ENCODE measurements around the gene RNF145. TPM values are rescaled to one million over a fixed set of nuclear protein-coding genes. Genes with fewer than 3 reads are reported as not detected.

RNF145 gene, protein sequence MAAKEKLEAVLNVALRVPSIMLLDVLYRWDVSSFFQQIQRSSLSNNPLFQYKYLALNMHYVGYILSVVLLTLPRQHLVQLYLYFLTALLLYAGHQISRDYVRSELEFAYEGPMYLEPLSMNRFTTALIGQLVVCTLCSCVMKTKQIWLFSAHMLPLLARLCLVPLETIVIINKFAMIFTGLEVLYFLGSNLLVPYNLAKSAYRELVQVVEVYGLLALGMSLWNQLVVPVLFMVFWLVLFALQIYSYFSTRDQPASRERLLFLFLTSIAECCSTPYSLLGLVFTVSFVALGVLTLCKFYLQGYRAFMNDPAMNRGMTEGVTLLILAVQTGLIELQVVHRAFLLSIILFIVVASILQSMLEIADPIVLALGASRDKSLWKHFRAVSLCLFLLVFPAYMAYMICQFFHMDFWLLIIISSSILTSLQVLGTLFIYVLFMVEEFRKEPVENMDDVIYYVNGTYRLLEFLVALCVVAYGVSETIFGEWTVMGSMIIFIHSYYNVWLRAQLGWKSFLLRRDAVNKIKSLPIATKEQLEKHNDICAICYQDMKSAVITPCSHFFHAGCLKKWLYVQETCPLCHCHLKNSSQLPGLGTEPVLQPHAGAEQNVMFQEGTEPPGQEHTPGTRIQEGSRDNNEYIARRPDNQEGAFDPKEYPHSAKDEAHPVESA
- total RNA-seq (10 to 100 TPM; 30.4 to 54.2 (median 39.5) TPM), polyA plus RNA-seq (10 to 100 TPM in 2 of 3 donors, 1 to 10 TPM in 1; 6.5 to 91.0 (median 13.2) TPM)

DNA sequence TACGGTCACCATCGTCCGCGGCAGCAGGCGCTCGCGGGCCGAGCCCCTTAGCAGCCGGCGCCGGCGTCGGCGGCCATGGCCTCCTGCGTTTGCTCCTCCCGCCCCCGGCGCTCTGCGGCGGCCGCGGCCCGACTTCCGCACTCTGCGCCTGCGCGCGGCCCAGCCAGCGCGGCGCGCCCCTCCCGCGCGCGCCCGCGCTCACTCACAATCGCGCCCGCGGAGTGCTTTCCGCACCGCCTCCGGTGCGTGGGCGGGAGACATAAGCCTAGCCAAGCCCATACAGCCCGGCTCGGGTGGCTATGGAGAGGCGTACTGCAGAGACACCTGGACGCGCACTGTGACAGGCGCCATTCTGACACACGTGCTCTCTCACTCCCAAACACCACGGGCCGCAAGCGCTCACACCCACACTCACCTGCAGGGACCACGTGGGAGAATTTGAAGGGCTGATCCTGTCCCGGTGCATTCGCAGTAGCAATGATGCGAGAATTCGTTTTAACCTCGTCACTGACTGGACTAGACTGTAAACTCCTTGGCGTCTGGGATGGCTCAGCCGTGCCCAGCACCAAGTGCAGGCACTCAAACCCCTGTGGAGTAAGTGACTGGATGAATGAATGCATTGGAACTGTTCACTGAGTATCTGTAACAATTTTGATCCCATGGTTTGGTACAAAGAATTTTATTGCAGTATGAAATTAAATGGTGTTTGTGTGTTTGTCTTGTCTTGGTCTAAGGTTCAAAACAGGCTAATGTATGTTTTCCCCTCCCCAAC lies at the start of gene RNF145:
Gene RNF145 (minus strand): TSS at position 116 of the 772 bp plus-strand sequence. CDS start 5,936 bp downstream, outside the sequence.
- WGBS, 2 donors, result 0 to 1% methylated on average over 65 of the region's 65 CpGs
- Histone ChIP-seq H3K27me3 (no peaks in the 10 kb centered on the region), H3K36me3 (no peaks in the 10 kb centered on the region), H3K27ac (peak within 1 kb of the TSS; percentile 95 to 97 (median 96)), H3K4me1 (peaks cover 0 to 38% (median 31%) of the 10 kb centered on the region in 4 donors), H3K9me3 (no peaks in the 10 kb centered on the region), H3K4me3 (peak within 1 kb of the TSS; percentile 85 to 99 (median 89))
- intact Hi-C loops (cut with DNase I), result loop anchor here (1.0 to 5.0 kb wide), 3 partner anchors 53 to 798 kb away; partner anchors contain the start of genes TTC1 and UBLCP1
- DNase-seq, result peak; percentile 92
- no peak for TF ChIP-seq CTCF (IDR thresholded peaks at IDR 0.05)
- TF ChIP-seq POLR2AphosphoS5 (IDR thresholded peaks at IDR 0.05), result peak in 2 of 4 donors; percentile 30 to 79

DNA sequence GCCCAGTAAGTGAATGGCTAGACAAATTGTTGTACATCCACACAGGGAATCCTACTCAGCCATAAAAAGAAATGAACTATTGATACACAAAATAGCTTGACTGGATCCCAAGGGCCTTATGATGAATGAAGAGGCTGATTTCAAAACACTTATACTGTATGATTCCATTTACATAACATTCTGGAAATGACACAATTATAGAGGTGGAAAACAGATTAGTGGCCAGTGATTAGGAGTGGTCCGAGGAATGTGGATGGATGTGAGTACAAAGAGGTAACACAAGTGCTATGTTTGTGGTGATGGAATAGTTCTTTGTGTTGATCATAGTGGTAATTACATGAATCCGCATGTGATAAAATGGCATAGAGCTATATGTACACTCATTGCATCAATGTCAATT lies 49.0 kb upstream of the RNF145 start:
- no peak for DNase-seq
- Histone ChIP-seq H3K27ac (no peak overlapping the region), H3K4me3 (no peak overlapping the region), H3K9me3 (no peaks in the 10 kb centered on the region), H3K4me1 (peaks cover 0 to 7% (median 6%) of the 10 kb centered on the region in 4 donors), H3K36me3 (no peaks in the 10 kb centered on the region), H3K27me3 (peaks cover 0 to 10% (median 0%) of the 10 kb centered on the region in 3 donors)
- 92 to 95% methylated on average over 2 of the region's 2 CpGs for WGBS, 2 donors
- TF ChIP-seq POLR2AphosphoS5 (IDR thresholded peaks at IDR 0.05), result no peak
- TF ChIP-seq EP300 (IDR thresholded peaks at IDR 0.05), result no peak
- no peak for TF ChIP-seq POLR2A (IDR thresholded peaks at IDR 0.05)
- TF ChIP-seq CTCF (IDR thresholded peaks at IDR 0.05), result no peak
- intact Hi-C loops (cut with DNase I), result no loop called here

- Histone ChIP-seq H3K36me3 (no peaks in the 10 kb centered on the region), H3K9me3 (no peaks in the 10 kb centered on the region), H3K4me3 (no peak overlapping the region), H3K27me3 (peaks cover 0 to 10% (median 0%) of the 10 kb centered on the region in 3 donors), H3K4me1 (peaks cover 0 to 7% (median 6%) of the 10 kb centered on the region in 4 donors), H3K27ac (no peak overlapping the region)
- WGBS, 2 donors, result 77 to 84% methylated on average over 6 of the region's 6 CpGs
- no peak for DNase-seq
- TF ChIP-seq EP300 (IDR thresholded peaks at IDR 0.05), result no peak
- peak in 1 of 4 experiments; percentile 14 for TF ChIP-seq CTCF (IDR thresholded peaks at IDR 0.05)
- intact Hi-C loops (cut with DNase I), result no loop called here
Measured at GRCh38 chr5:159257629-159258283, 48.4 kb upstream of the RNF145 start.

GRCh38 chr5:159257007-159257406 lies 47.7 kb upstream of the RNF145 start:
- H3K27me3 ChIP-seq, result peaks cover 0 to 10% (median 0%) of the 10 kb centered on the region in 3 donors
- TF ChIP-seq POLR2A (IDR thresholded peaks at IDR 0.05), result no peak
- TF ChIP-seq CTCF (IDR thresholded peaks at IDR 0.05), result no peak
- TF ChIP-seq POLR2AphosphoS5 (IDR thresholded peaks at IDR 0.05), result no peak
- no peak overlapping the region for H3K27ac ChIP-seq
- no peaks in the 10 kb centered on the region for H3K36me3 ChIP-seq
- no peak overlapping the region for H3K4me3 ChIP-seq
- DNase-seq, result no peak
- intact Hi-C loops (cut with DNase I), result no loop called here
- H3K9me3 ChIP-seq, result no peaks in the 10 kb centered on the region
- peaks cover 0 to under 1% (median 0%) of the 10 kb centered on the region in 4 donors for H3K4me1 ChIP-seq
